GM23338 (cell line): ENCODE results near the gene ATP7A. TPM values are rescaled to one million over a fixed set of nuclear protein-coding genes. Genes with fewer than 3 reads are reported as not detected.

Source experiments
- ATAC-seq: fragments of 200-7000 bp; cut with Tn5 transposase; 3 replicates; pipeline ENCODE4 v1.9.1; 2020
- DNase-seq: peaks from one replicate; pipeline ENCODE4 v3.0.0-alpha.2; 2015; ENCODE audit warnings: low spot score
- H2AFZ ChIP-seq: fragments of 200-600 bp; sonication (generic); 2 replicates; pipeline ENCODE4 v1.8.0; 2016; ENCODE audit warnings: antibody characterized with exemption, mild to moderate bottlenecking, moderate library complexity
- H3F3A ChIP-seq: fragments of 200-600 bp; sonication (generic); replicated peaks from 2 replicates; pipeline ENCODE4 v1.8.0; 2017; ENCODE audit warnings: antibody characterized with exemption, mixed run types, low read depth
- H3K27ac ChIP-seq: fragments of 200-600 bp; sonication (generic); 2 replicates; pipeline ENCODE4 v1.6.1; 2016; ENCODE audit warnings: low read depth
- H3K27me3 ChIP-seq: fragments of 200-600 bp; sonication (generic); 2 replicates; pipeline ENCODE4 v1.8.0; 2016; ENCODE audit warnings: mild to moderate bottlenecking, mixed run types, moderate library complexity; ENCODE audit not compliant: insufficient read depth
- H3K36me3 ChIP-seq: fragments of 200-600 bp; sonication (generic); 2 replicates; pipeline ENCODE4 v1.8.0; 2016; ENCODE audit warnings: mild to moderate bottlenecking; ENCODE audit not compliant: insufficient read depth
- H3K4me1 ChIP-seq: fragments of 200-600 bp; sonication (generic); 2 replicates; pipeline ENCODE4 v1.8.0; 2016; ENCODE audit warnings: mild to moderate bottlenecking, moderate library complexity; ENCODE audit not compliant: insufficient read depth
- H3K4me2 ChIP-seq: fragments of 200-600 bp; sonication (generic); 2 replicates; pipeline ENCODE4 v1.7.1; 2017; ENCODE audit warnings: mixed run types
- H3K4me3 ChIP-seq: fragments of 200-600 bp; sonication (generic); 2 replicates; pipeline ENCODE4 v1.6.1; 2016; ENCODE audit warnings: mixed run types
- H3K79me2 ChIP-seq: fragments of 200-600 bp; sonication (generic); replicated peaks from 2 replicates; pipeline ENCODE4 v1.8.0; 2017; ENCODE audit warnings: mild to moderate bottlenecking; ENCODE audit not compliant: insufficient read depth
- H3K9me2 ChIP-seq: fragments of 200-600 bp; sonication (generic); 2 replicates; pipeline ENCODE4 v1.8.0; 2017; ENCODE audit not compliant: insufficient read depth
- H4K20me1 ChIP-seq: fragments of 200-600 bp; sonication (generic); replicated peaks from 2 replicates; pipeline ENCODE4 v1.8.0; 2017; ENCODE audit warnings: mild to moderate bottlenecking; ENCODE audit not compliant: insufficient read depth
- H3K27ac Mint-ChIP-seq: 2 replicates; pipeline ENCODE4 v1.8.0; 2020; ENCODE audit warnings: inconsistent platforms, mild to moderate bottlenecking, moderate library complexity, mixed read lengths
- H3K27me3 Mint-ChIP-seq: 3 replicates; pipeline ENCODE4 v1.8.0; 2022; ENCODE audit warnings: low read depth, mild to moderate bottlenecking, moderate library complexity, mixed read lengths, inconsistent platforms; ENCODE audit not compliant: insufficient read depth, poor library complexity
- H3K36me3 Mint-ChIP-seq: 3 replicates; pipeline ENCODE4 v1.8.0; 2021; ENCODE audit warnings: low read depth, mild to moderate bottlenecking, inconsistent platforms, moderate library complexity, mixed read lengths
- H3K4me1 Mint-ChIP-seq: 3 replicates; pipeline ENCODE4 v1.8.0; 2020; ENCODE audit warnings: mild to moderate bottlenecking, inconsistent platforms, mixed read lengths
- H3K4me3 Mint-ChIP-seq: 3 replicates; pipeline ENCODE4 v1.8.0; 2021; ENCODE audit warnings: moderate library complexity, mild to moderate bottlenecking, inconsistent platforms, mixed read lengths
- H3K9me3 Mint-ChIP-seq: 3 replicates; pipeline ENCODE4 v1.8.0; 2020; ENCODE audit warnings: moderate library complexity, mild to moderate bottlenecking, inconsistent platforms, mixed read lengths
- CREB1 ChIP-seq: fragments of 250-450 bp; sonication (Bioruptor Pico); IDR thresholded peaks from 2 replicates; pipeline ENCODE4 v1.5.0; 2020; ENCODE audit warnings: low read depth, mild to moderate bottlenecking, moderate library complexity
- CTCF ChIP-seq, 2 experiments: fragments of 200-600 bp in 1 of 2; sonication (generic) in 1 of 2; conservative IDR thresholded peaks; 2 replicates each; pipeline versions ENCODE4 v1.5.1 to v1.6.1; 2016 to 2017; ENCODE audit warnings: antibody characterized with exemption in 2 of 2, low read depth in 2 of 2, mild to moderate bottlenecking in 2 of 2, moderate library complexity in 1 of 2
- EZH2 ChIP-seq: fragments of 200-600 bp; sonication (generic); IDR thresholded peaks from one replicate; pipeline ENCODE4 v1.8.0; 2017; ENCODE audit warnings: antibody characterized with exemption, mild to moderate bottlenecking, low read depth; ENCODE audit not compliant: unreplicated experiment
- EZH2phosphoT487 ChIP-seq: fragments of 200-600 bp; sonication (generic); IDR thresholded peaks from one replicate; pipeline ENCODE4 v1.8.1; 2018; ENCODE audit warnings: antibody characterized with exemption; ENCODE audit not compliant: unreplicated experiment
- JUNB ChIP-seq: IDR thresholded peaks from one replicate; pipeline ENCODE4 v1.6.1; 2016; ENCODE audit warnings: antibody characterized with exemption; ENCODE audit not compliant: unreplicated experiment
- NANOG ChIP-seq: IDR thresholded peaks from 2 replicates; pipeline ENCODE4 v1.6.1; 2016; ENCODE audit warnings: antibody characterized with exemption, borderline replicate concordance
- POLR2AphosphoS5 ChIP-seq: IDR thresholded peaks from 2 replicates; pipeline ENCODE4 v1.6.1; 2016; ENCODE audit warnings: antibody characterized with exemption, low read depth
- REST ChIP-seq: IDR thresholded peaks from one replicate; pipeline ENCODE4 v1.6.1; 2018; ENCODE audit warnings: antibody characterized with exemption; ENCODE audit not compliant: unreplicated experiment
- STAT1 ChIP-seq: IDR thresholded peaks from one replicate; pipeline ENCODE4 v1.6.1; 2016; ENCODE audit warnings: antibody characterized with exemption; ENCODE audit not compliant: unreplicated experiment
- ZNF114 ChIP-seq: fragments of 250-450 bp; sonication (Bioruptor Pico); IDR thresholded peaks from 2 replicates; pipeline ENCODE4 v1.5.0; 2020; ENCODE audit warnings: mild to moderate bottlenecking, moderate library complexity
- ZNF331 ChIP-seq: fragments of 250-450 bp; sonication (Bioruptor Pico); IDR thresholded peaks from 2 replicates; pipeline ENCODE4 v1.5.0; 2020; ENCODE audit warnings: low read depth, mild to moderate bottlenecking, moderate library complexity
- polyA plus RNA-seq: library from polyadenylated mRNA; unstranded; fragments of >200 nt; fragmentation: Nextera tagmentation; extraction: Ambion mirVana; gene quantifications from 2 replicates; pipeline ENCODE4 v1.2.1, GENCODE V29; 2016
- total RNA-seq: library from RNA; depleted of rRNA; stranded (reverse); fragments of >200 nt; shearing (Covaris generic); gene quantifications from 2 replicates; pipeline ENCODE4 v1.2.3, GENCODE V29; 2014
- TF ChIP-seq, protein P1 (sequence below): IDR thresholded peaks from 2 replicates; pipeline ENCODE4 v1.6.1; 2016; ENCODE audit warnings: antibody characterized with exemption

ATP7A gene
- total and polyA plus RNA-seq, 2 experiments from 2014 or later: 2.2 to 3.1 TPM

DNA sequence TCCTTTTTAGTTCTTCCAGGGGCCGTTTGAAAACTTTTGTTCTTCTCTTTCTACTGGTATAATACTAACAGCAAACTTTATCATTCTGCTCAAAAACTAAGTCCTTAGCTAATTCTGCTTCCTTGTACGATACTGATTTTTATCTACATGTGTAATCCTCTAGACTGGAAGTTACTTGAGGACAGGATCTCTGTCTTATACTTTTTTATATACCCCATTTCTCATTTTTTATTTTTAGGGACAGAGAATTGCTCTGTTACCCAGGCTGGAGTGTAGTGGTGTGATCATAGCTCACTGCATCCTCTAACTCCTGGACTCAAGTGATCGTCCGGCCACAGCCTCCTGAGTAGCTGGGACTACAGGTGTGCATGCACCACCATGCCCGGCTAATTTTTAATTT lies 9.0 kb upstream of the ATP7A start:
- Histone ChIP-seq H3K4me1 (peaks cover 5% of the 10 kb centered on the region; the same call in 1 of the 2 replicates), H3K4me2 (peak overlapping the region; percentile 77), H3F3A (no peaks in the 10 kb centered on the region), H3K36me3 (no peaks in the 10 kb centered on the region), H3K27me3 (no peaks in the 10 kb centered on the region), H4K20me1 (no peaks in the 10 kb centered on the region; the same call in 1 of the 2 replicates), H2AFZ (no peak overlapping the region), H3K9me2 (no peaks in the 10 kb centered on the region), H3K4me3 (peak overlapping the region; percentile 60; the same call in 1 of the 2 replicates), H3K27ac (no peak overlapping the region), H3K79me2 (peaks cover 35% of the 10 kb centered on the region)
- no peak for TF ChIP-seq JUNB
- no peak for TF ChIP-seq REST
- no peak for TF ChIP-seq POLR2AphosphoS5
- no peak for TF ChIP-seq CREB1
- TF ChIP-seq CTCF (conservative IDR thresholded peaks at IDR 0.05; ENCODE audit: low read depth in 2 of 2): no peak
- no peak for TF ChIP-seq ZNF331 (CRISPR knock-in tag)
- no peak for TF ChIP-seq EZH2phosphoT487
- no peak for TF ChIP-seq EZH2
- TF ChIP-seq ZNF114 (CRISPR knock-in tag): no peak
- no peak for TF ChIP-seq NANOG
- TF ChIP-seq, protein P1, sequence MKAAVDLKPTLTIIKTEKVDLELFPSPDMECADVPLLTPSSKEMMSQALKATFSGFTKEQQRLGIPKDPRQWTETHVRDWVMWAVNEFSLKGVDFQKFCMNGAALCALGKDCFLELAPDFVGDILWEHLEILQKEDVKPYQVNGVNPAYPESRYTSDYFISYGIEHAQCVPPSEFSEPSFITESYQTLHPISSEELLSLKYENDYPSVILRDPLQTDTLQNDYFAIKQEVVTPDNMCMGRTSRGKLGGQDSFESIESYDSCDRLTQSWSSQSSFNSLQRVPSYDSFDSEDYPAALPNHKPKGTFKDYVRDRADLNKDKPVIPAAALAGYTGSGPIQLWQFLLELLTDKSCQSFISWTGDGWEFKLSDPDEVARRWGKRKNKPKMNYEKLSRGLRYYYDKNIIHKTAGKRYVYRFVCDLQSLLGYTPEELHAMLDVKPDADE: no peak
- no peak for TF ChIP-seq STAT1
- Mint-ChIP-seq H3K27me3 (peaks cover 7% of the 10 kb centered on the region), H3K27ac (no peak overlapping the region), H3K4me3 (peak overlapping the region; percentile 96), H3K36me3 (peaks cover 41% of the 10 kb centered on the region; the same call in 2 of the 3 replicates), H3K4me1 (0 out of 3 replicates have a peak, but pooled peaks cover 3% of the 10 kb centered on the region), H3K9me3 (no peaks in the 10 kb centered on the region)
- no peak for ATAC-seq
- DNase-seq: no peak
